Hematopoietic multipotent progenitor cell treated with erythropoietin and hydrocortisone succinate and interleukin-3 and kit ligand, for 8 days (in vitro differentiated cells): ENCODE measurements around the gene PIP5K1C.

Experiments used
- DNase-seq: peaks from one replicate; pipeline ENCODE4 v3.0.0-alpha.2; 2015

The PIP5K1C gene

DNA sequence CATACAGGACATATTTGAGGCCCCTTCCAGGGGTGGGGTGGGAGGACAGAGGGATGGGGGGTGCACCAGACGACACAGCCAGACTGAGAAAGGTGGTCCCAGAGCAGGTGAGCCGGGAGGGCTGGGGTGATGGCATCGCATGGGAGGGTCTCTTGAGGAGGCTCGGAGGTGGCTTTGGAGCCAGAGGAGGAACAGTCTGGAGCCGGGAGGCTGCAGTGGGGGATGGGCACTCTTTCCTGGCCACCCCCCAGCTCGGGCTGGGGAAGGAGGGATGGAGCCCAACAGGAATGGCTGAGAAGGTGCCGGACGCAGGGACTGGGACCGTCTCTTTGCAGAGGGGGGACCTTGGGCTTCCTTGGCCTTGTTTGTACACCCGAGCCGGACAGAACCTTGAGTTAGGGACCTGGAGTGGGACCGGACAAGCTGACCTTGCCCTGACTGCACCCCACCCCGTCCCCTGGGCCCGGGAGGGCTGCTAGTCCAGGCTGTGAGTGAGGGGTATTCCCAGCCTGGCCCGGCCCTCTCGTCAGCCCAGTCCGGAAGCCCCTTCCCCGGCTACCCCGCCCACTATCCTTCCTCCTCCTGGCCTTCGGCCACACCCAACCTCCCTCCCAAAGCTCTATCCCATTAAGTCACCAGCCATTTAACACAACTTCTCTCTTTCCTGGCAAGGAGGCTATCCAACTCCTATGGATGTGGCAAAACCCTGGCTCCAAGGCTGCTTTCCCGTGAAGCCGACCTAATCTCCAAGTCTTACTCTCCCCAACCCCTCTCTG lies 92.8 kb downstream of the PIP5K1C start:
- DNase-seq = no peak

- peak; percentile 36 for DNase-seq
Measured at GRCh38 chr19:3606690-3607289, 93.5 kb downstream of the PIP5K1C start, which contains the start of gene TBXA2R. TSS of gene TBXA2R (minus strand) at chr19:3606875. CDS start at chr19:3600634, 6,241 bp downstream.

GRCh38 chr19:3606174-3606689 lies 94.0 kb downstream of the PIP5K1C start:
- DNase-seq = no peak

DNA sequence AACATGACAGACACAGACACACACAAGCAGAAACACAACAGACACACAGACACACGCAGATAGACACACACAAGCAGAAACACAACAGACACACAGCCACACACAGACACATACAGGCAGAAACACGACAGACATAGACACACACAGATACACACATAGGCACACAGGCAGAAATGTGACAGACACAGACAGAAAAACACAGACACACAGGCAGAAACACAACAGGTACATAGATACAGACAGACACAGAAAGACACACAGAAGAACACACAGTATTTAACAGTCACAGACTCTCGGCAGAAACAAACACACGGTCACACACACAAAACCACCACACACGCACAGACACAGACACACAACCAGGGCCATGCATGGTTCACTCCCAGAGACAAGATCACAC lies 94.5 kb downstream of the PIP5K1C start:
- DNase-seq = no peak

- DNase-seq = no peak
Measured at GRCh38 chr19:3605361-3605760, 94.9 kb downstream of the PIP5K1C start.

- DNase-seq = no peak
Measured at GRCh38 chr19:3604987-3605343, 95.3 kb downstream of the PIP5K1C start.

GRCh38 chr19:3604227-3604986 lies 95.9 kb downstream of the PIP5K1C start:
- DNase-seq = no peak

- no peak for DNase-seq
Measured at GRCh38 chr19:3603121-3603811, 97.0 kb downstream of the PIP5K1C start.

GRCh38 chr19:3601021-3601420 lies 99.2 kb downstream of the PIP5K1C start:
- no peak for DNase-seq

GRCh38 chr19:3599776-3600187 lies 100.5 kb downstream of the PIP5K1C start:
- DNase-seq = no peak

DNA sequence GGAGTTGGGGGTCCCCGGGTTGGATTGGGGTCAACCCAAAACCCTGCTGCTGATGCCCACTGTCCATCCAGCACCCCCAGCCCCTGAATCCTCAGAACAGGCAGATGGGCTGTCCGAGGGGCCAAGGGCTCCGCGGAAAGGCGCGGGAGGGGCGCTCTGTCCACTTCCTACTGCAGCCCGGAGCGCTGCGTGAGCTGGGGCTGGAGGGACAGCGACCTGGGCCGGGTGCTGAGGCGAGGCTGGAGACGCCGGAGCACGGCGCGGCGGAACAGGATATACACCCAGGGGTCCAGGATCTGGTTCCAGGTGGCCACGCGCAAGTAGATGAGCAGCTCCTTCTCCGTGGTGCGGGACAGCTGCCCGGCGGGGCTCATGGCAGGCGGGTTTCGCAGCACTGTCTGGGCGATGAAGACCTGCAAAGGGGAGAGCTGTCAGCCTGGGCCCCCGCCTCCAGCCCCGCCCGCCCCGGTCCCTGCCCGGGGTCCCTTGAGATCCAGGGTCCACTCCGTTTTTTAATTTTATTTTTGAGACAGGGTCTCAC lies 104.7 kb downstream of the PIP5K1C start:
- DNase-seq = no peak

DNA sequence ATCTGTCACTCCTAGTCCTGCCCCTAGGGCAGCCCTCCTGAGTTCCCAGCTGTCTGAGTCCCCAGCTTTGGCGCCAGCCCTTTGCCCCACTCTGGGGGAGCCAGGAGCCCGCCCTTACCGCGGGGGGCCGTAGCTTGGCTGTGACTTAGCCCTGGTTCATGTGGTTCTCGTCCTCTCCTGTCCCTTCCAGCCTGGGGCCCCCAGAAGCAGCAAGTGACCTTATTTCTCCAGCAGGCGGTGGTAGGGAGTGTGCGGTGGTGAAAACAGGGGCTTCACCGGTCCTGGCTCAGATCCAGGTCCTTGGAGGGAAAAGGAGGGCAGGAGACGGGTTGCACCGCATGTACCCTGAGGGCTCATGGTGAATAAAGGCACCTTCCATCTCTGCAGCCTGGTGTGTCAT lies 107.1 kb downstream of the PIP5K1C start:
- DNase-seq = no peak

- no peak for DNase-seq
Measured at GRCh38 chr19:3591876-3592613, 108.2 kb downstream of the PIP5K1C start.

GRCh38 chr19:3590991-3591659 lies 109.1 kb downstream of the PIP5K1C start:
- no peak for DNase-seq

DNA sequence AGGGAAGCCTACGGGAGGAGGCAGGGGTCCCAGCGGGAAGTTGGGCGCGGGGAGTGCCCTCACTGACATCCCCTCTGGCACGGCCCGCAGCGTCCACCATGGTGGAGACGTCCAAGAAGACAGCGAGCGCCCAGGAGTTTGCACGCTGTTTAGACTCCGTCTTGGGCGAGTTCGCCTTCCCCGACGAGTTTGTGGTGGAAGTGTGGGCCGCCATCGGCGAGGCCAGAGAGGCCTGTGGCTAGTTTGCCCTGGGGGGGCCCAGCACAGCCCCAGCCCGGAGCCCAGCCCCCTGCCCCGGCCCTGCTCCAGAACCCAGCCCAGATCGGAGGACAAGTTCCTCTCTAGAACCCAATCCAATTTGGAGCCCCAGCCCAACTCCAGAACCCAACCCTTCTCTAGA lies 110.3 kb downstream of the PIP5K1C start:
- DNase-seq = no peak

- no peak for DNase-seq
Measured at GRCh38 chr19:3589439-3589838, 110.8 kb downstream of the PIP5K1C start.

DNA sequence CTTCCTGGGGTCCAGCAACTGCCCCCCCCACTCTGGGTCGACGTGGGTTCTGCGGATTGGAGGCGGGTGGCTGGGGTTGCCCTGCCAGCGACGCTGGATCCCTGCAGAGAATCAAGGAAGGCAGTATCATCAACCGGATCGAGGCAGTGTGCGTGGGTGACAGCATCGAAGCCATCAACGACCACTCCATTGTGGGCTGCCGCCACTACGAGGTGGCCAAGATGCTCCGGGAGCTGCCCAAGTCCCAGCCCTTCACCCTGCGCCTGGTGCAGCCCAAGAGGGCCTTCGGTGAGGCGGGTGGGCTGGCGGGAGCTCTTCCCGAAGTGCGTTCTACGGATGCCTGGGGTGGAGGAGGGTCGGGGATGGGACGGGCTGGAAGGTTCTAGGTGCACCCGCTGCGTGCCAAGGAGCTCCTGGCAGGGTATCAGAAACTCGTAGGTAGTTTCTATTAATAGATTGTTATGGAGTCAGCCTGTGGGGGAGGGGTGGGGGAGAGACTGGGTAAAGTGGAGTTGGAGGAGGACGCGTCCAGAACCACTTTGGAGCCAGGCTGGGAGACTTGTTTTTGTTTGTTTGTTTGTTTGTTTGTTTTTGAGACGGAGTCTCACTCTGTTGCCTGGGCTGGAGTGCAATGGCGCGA lies 113.4 kb downstream of the PIP5K1C start:
- no peak for DNase-seq

DNA sequence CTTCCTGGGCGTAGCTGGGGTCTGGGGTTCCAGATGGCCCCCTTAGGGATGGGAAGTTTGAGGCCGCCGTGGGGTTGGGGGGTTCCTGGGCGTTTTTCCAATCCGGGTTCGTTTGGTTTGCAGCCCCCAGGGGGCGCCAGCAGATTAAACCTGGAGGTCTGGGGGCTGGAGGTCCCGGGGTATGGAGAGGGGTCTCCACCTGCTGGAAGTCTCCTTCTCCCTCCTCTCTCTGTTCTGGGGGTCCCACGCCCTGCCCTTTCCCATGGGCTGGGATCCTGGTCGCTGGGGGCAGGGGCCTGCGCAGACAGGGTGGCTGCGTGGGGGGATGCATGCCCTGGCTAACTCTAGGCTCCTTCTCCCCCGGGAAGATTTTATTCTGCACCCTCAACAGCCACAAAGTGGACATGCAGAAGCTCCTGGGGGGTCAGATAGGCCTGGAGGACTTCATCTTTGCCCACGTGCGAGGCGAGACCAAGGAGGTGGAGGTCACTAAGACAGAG lies 114.1 kb downstream of the PIP5K1C start:
- no peak for DNase-seq

GRCh38 chr19:3585301-3586126 lies 114.8 kb downstream of the PIP5K1C start, which contains the start of gene GIPC3:
TSS of gene GIPC3 (plus strand) at chr19:3585478. CDS start at chr19:3585598, 120 bp downstream.
- DNase-seq = no peak
